GM21723 (cell line): ENCODE results near the gene RAP1GAP.

ENCODE experiments used
- ATAC-seq: cut with Tn5 transposase; IDR thresholded peaks from one replicate; pipeline ENCODE4 v1.9.1; 2021; ENCODE audit warnings: mild to moderate bottlenecking, moderate library complexity; ENCODE audit not compliant: unreplicated experiment

RAP1GAP gene

GRCh38 chr1:21553116-21553926 is 115.8 kb downstream of the RAP1GAP start:
- no peak for ATAC-seq

- ATAC-seq = no peak
Measured at GRCh38 chr1:21552715-21553114, 116.4 kb downstream of the RAP1GAP start.

- no peak for ATAC-seq
Measured at GRCh38 chr1:21550866-21551475, 118.2 kb downstream of the RAP1GAP start.

- ATAC-seq = no peak
Measured at GRCh38 chr1:21550097-21550496, 119.1 kb downstream of the RAP1GAP start.

GRCh38 chr1:21547876-21548275 is 121.3 kb downstream of the RAP1GAP start:
- no peak for ATAC-seq
